ENCODE results near the gene PTH1R. TPM values are rescaled to one million over a fixed set of nuclear protein-coding genes. Genes with fewer than 3 reads are reported as not detected.

PTH1R gene
- total RNA-seq, 1 experiment from 2014 or later: not detected

DNA sequence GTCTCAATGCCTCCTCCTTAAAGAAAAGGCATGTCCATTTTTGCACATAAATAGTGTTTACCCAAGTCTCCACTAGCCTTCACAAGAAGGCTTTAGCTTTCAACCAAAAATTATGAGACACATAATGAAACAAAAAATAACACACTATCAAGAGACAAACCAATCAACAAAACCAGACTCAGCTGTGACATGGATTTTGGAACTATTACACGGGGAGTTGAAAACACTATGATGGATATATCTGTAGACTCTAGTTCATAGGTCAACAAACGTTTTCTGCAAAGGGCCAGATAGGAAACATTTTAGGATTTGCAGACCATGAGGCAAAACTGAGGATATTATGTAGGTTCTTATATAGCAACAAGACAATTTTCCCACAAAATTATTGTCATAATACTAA, 39.2 kb upstream of the PTH1R start:
- intact Hi-C loops (cut with micrococcal nuclease; ENCODE audit: unreplicated experiment): no loop called here
- TF ChIP-seq, protein P1, sequence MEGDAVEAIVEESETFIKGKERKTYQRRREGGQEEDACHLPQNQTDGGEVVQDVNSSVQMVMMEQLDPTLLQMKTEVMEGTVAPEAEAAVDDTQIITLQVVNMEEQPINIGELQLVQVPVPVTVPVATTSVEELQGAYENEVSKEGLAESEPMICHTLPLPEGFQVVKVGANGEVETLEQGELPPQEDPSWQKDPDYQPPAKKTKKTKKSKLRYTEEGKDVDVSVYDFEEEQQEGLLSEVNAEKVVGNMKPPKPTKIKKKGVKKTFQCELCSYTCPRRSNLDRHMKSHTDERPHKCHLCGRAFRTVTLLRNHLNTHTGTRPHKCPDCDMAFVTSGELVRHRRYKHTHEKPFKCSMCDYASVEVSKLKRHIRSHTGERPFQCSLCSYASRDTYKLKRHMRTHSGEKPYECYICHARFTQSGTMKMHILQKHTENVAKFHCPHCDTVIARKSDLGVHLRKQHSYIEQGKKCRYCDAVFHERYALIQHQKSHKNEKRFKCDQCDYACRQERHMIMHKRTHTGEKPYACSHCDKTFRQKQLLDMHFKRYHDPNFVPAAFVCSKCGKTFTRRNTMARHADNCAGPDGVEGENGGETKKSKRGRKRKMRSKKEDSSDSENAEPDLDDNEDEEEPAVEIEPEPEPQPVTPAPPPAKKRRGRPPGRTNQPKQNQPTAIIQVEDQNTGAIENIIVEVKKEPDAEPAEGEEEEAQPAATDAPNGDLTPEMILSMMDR (IDR thresholded peaks at IDR 0.05; ENCODE audit: unreplicated experiment): no peak
- peaks cover 15% of the 10 kb centered on the region for H3K9me3 Mint-ChIP-seq (ENCODE audit: low read depth, unreplicated experiment)
- no peaks in the 10 kb centered on the region for H3K36me3 Mint-ChIP-seq (ENCODE audit: insufficient read depth, unreplicated experiment)
- H3K4me3 Mint-ChIP-seq (ENCODE audit: low read depth, unreplicated experiment): no peak overlapping the region
- no TSS peak for BruUV-seq (replicated peaks)
- H3K27ac Mint-ChIP-seq (ENCODE audit: unreplicated experiment): no peak overlapping the region
- H3K27me3 Mint-ChIP-seq (ENCODE audit: unreplicated experiment): peaks cover 13% of the 10 kb centered on the region
- peaks cover 8% of the 10 kb centered on the region for H3K4me1 Mint-ChIP-seq (ENCODE audit: low read depth, unreplicated experiment)
- no peak for DNase-seq
- CTCF ChIA-PET: no interaction called here

DNA sequence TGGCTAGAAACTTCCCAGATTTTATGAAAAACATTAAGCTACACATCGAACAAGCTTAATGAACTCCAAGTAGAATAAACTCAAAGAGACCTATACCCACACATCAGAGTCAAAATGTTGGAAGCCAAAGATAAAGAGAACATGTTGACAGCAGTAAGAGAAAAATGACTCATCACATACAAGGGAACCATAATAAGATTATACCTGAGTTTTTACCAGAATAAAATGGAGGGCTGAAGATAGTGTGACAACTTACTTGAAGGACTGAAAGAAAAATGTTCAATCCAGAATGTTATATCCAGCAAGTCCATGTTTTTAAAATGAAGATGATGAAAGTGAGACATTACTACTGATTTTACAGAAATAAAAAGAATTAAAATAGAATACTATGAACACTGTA, 37.0 kb upstream of the PTH1R start:
- Mint-ChIP-seq H3K4me1 (ENCODE audit: low read depth, unreplicated experiment) (no peaks in the 10 kb centered on the region), H3K27me3 (ENCODE audit: unreplicated experiment) (peaks cover 29% of the 10 kb centered on the region), H3K27ac (ENCODE audit: unreplicated experiment) (no peak overlapping the region), H3K4me3 (ENCODE audit: low read depth, unreplicated experiment) (no peak overlapping the region), H3K36me3 (ENCODE audit: insufficient read depth, unreplicated experiment) (peaks cover 3% of the 10 kb centered on the region), H3K9me3 (ENCODE audit: low read depth, unreplicated experiment) (peaks cover 15% of the 10 kb centered on the region)
- intact Hi-C loops (cut with micrococcal nuclease; ENCODE audit: unreplicated experiment): no loop called here
- DNase-seq: no peak
- TF ChIP-seq, protein P1 (IDR thresholded peaks at IDR 0.05; ENCODE audit: unreplicated experiment): no peak
- BruUV-seq (replicated peaks): no TSS peak
- CTCF ChIA-PET: interaction anchor here (0.7 kb wide), 1 partner anchor 139 kb away, joined by 3 read pairs; the partner anchor contains the start of gene NBEAL2

DNA sequence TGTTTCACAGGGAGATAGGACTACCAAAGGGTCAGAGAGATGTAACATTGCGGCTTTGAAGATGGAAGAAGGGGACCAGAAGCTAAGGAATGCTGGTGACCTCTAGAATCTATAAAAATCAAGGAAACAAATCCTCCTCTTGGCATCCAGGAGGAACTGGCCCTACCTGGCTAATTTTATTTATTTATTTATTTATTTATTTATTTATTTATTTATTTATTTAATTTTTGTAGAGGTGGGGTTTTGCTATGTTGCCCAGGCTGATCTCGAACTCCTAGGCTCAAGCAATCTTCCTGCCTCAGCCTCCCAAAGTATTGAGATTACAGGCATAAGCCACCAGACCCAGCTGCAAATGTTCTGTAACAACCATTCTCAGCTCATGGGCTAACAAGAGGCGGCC, 34.0 kb upstream of the PTH1R start:
- CTCF ChIA-PET: no interaction called here

DNA sequence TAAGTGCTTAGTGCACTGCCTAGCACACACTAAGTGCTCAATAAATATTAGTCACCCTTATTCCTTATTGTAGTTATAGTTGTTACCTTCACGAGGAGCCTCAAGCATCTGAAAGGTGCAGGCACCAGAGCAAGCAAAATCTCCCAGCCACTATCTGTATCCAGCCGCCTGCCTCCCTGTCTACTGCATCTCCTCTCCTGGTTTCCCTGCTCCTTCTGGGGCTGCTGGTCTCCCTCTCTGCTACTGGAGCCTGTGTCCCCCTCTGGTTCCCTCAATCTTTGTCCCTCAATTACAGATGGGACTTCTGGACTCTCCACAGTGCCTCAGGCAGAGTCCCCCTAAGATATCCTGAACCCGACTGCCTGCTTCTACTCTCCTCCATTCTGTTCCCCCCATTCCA, 33.1 kb upstream of the PTH1R start:
- Mint-ChIP-seq H3K4me1 (ENCODE audit: low read depth, unreplicated experiment) (no peaks in the 10 kb centered on the region), H3K4me3 (ENCODE audit: low read depth, unreplicated experiment) (no peak overlapping the region), H3K27ac (ENCODE audit: unreplicated experiment) (no peak overlapping the region), H3K9me3 (ENCODE audit: low read depth, unreplicated experiment) (peaks cover 3% of the 10 kb centered on the region), H3K27me3 (ENCODE audit: unreplicated experiment) (peaks cover 29% of the 10 kb centered on the region), H3K36me3 (ENCODE audit: insufficient read depth, unreplicated experiment) (peaks cover 8% of the 10 kb centered on the region)
- no TSS peak for BruUV-seq (replicated peaks)
- DNase-seq: no peak
- intact Hi-C loops (cut with micrococcal nuclease; ENCODE audit: unreplicated experiment): no loop called here
- TF ChIP-seq, protein P1 (IDR thresholded peaks at IDR 0.05; ENCODE audit: unreplicated experiment): no peak
- CTCF ChIA-PET: no interaction called here

More for the DNA sequence above, 34.0 kb upstream of the PTH1R start:
- Mint-ChIP-seq H3K27ac (ENCODE audit: unreplicated experiment) (no peak overlapping the region), H3K36me3 (ENCODE audit: insufficient read depth, unreplicated experiment) (peaks cover 8% of the 10 kb centered on the region), H3K4me3 (ENCODE audit: low read depth, unreplicated experiment) (no peak overlapping the region), H3K4me1 (ENCODE audit: low read depth, unreplicated experiment) (no peaks in the 10 kb centered on the region), H3K9me3 (ENCODE audit: low read depth, unreplicated experiment) (peaks cover 9% of the 10 kb centered on the region), H3K27me3 (ENCODE audit: unreplicated experiment) (peaks cover 29% of the 10 kb centered on the region)
- BruUV-seq (replicated peaks): no TSS peak
- DNase-seq: no peak
- TF ChIP-seq, protein P1 (IDR thresholded peaks at IDR 0.05; ENCODE audit: unreplicated experiment): no peak
- intact Hi-C loops (cut with micrococcal nuclease; ENCODE audit: unreplicated experiment): no loop called here
